Activated CD4-positive, CD25-positive, alpha-beta regulatory T cell treated with anti-CD3 and anti-CD28 coated beads, Interleukin-2, amount 50 U/mL, for 24 hours (primary cell): ENCODE data around the gene NPVF.

ENCODE experiments used
- ATAC-seq, 2 donors: fragments of 150-1000 bp; cut with Tn5 transposase; one replicate each; pipeline ENCODE4 v1.10.0; 2021; ENCODE audit warnings: mild to moderate bottlenecking in 1 of 2, moderate library complexity in 1 of 2

The NPVF gene

DNA sequence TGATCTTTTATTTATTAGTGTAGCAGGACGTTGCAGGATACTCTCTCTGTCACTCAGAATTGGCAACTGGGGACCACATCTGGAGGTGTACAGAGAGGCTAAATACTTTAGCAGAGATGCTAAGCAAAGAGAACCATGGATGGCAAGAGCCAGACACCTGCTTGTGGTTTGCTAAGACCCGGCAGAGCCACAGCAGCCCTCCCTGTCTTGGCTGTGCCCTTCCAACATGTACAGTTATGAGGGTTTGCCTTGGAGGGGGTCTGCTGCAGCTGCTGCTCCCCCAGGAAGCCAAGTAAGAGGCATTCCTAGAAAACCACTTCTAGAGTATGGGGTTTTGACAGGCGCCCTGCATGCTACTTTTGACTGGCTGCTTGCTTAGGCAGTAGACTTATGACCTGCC lies 5.1 kb downstream of the NPVF start:
- ATAC-seq: no peak

DNA sequence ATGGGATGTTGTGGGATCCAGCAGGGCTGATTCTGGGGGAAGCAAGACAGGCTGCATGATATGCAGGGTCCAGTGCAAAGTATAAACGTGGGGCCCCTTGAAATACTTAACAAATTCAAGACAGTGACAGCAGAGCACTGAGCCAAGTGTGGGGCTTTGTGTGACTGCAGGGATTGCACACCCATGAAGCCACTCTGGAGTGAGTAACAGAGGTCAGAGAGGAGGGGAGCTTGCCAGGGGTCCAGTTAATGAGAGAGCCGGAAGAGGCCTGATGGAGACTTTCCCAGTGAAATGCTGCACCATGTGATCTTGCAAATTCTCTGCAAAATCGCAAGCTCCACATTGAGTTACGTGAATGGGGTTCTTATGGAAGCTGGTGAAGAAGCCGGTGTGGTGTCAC lies 5.6 kb downstream of the NPVF start:
- ATAC-seq: no peak

DNA sequence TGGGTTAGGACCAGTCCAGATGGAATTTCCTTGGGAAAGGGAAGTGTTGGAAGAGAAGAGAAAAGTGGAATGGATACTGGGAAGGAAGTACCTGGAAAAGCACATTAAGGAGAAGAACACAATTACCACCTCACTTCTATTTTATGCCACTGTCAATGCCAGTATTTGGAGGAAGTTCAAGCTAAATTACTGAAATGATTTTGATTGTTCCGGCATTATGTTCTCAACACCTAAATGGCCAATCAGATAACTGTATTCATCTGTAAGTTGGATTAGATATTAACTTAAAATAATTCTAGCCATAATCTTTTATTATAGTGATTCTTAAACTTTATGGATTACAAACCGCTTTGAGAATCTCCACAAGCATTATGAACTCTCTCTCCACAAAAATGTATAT lies 7.3 kb downstream of the NPVF start:
- no peak for ATAC-seq

DNA sequence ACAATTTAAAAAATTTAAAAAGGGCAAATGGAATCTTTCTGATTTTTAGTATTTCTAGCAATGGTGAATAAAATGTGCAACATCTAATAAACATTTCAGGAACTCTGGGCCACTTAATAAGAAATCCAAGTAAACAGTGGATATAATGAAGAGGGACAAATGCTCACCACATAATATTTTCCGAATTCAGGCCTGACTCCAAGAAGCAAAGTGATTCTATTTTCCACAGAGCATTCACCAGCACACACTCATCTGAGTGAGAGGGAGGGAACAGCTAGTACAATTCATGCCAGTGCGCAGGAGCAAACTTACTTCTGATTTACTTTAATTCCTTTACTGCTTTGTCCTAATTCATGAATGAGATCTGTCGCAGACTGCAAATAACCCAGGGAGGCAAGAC lies 10.1 kb downstream of the NPVF start:
- no peak for ATAC-seq

DNA sequence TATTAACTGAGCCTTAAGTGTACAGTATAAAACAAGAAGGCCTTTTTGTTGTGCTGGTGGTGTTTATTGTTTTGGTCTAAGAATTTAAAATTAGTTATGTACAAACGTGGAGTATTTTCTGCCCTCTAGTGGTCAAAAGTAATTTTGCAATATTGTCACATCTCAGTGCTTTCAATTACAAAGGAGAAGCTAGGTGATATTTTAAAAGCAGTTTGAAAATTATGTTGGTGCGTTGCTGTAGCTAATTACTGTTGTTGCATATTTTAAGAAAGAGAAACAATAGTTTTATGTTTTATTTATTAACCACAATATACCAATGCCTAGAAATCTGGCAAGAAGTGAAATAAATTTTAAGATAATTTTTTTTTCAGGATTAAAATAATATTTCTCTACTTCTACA lies 11.4 kb downstream of the NPVF start:
- no peak for ATAC-seq

DNA sequence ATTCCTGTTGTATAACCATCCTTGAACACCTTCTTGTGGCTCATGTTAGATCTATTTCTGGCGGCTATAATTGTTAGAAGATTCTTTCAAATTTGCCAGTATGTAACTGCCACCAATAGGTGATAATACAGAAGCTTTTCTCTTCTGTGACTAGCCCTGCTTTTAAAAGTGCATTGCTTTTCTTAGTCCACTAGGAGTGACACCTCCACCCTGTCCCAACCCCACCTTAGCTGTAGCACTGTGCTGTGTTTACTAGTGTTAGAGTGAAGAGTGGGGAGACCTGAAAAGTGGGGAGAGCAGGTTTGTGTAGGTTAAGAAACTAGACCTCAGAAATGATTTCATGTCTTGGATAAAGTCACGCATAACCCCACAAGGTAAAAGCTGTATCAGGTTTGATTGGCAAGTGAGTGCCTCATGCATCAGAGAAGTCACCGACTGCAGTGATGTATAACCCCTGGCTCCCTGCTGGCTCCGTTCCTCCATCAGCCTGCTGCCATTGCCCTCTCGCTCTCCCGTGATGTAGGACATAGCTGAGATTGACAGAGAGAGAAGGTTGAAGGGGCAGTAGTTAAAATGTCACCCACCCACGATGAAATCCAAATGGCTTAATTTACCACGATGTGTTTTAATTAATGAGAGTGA lies 12.5 kb downstream of the NPVF start:
- ATAC-seq: no peak

DNA sequence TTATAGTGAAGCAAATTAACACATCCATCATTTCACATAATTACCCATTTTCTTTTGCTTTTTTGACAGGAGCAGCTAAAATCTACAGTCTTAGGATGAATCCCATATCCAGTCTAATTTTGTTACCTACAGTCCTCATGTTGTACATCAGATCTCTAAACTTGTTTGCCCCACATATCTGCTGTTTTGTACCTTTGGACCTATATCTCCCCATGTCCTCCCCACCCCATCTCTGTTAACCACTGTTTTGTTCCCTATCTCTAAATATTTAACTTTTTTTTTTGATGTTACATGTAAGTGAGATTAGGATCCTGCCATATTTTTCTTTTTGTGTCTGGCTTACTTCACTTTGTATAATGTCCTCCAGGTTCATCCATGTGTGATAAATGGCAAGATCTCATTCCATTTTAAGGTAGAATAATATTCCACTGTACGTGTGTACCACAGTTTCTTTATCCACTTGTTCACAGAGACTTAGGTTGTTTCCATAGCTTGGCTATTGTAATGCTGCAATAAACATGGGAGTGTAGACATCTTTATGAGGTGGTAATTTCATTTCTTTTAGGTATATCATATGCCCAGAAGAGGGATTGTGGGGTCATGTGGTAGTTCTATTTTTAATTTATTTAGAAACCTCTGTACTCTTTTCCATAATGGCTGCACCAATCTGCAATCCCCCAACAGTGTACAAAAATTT lies 19.6 kb downstream of the NPVF start:
- no peak for ATAC-seq

DNA sequence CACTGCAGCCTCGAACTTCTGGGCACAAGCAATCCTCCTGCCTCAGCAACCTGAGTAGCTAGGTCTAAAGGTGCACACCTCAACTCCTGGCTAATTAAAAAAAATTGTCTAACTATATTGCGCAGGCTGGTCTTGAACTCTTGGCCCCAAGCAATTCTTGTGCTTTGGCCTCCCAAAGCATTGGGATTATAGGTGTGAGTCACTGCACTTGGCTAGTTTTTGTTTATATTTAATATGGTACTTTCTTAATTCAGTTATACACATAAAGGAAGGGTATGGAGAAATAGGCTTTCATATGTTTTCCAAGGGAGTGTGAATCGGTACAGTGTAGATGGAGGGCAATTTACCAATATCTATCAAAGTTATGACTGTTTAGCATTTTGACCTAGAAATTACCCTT lies 20.4 kb downstream of the NPVF start:
- ATAC-seq: no peak

DNA sequence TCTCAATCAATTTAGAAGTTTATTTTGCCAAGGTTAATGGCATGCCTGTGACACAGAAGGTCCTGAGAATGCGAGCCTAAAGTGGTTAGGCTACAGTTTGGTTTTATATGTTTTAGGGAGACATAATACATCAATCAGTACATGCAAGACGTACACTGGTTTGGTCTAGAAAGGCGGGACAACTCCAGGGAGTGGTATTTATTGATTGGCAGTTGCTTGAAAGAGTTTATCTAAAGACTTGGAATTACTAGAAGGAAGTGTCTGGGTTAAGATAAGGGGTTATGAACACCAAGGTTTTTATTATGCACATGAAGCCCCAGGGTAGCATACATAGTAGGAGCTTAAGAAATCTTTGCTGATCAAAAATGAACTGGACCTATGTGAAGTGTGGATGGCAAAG lies 21.5 kb downstream of the NPVF start:
- ATAC-seq: no peak

DNA sequence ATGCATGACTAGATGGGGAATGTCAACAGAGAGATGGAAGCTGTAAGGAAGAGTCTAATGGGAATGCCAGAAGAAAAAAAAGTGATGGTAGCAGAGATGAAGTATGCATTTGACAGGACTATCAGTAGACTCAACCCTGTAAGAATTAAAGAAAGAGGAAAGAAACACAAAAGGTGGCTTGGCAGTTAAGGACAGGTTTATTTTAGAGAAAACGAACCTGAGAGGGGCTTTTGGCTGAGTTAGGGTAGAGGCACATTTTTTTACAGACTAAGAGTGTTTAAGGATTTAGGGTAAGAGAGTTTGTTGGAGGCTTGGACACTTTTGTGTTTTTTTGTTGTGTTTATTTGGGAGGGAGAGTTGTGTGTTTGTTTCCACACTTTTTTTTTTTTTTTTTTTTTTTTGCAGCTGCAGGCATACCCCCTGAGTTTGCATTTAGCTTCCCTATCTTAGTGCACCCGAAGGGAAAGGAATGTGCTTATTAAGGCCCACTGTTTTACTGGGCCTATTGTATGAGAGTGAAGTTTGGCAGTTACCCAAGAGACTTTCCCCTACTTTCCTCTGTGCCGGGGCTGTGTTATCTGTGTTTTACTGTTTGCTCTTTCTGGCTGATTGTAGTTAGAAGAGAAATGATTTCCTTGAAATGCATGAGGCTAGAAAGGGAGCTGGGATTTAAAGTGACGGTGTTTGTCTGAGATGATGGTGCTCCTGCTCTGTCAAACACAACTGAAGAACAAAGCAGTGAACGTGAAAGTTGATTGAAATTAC lies 32.0 kb downstream of the NPVF start:
- ATAC-seq: no peak

DNA sequence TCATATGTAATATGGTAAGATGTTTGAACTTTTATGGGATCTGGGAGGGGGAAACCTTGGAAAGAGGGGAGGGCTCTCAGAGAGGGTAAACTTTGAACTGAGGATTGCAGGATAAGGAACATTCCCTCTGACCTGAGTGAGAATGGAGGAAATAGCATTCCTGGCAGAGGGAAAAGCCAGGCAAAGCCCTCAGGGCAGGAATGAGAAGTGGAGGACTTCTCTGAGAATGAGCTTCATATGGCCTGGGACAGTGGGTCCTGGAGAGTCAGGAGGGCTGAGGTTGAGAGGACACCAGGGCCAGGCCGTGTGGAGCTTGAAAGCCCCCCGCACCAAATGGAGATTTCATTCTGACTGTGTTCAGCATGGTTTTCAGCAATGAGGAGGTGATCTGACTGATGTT lies 34.2 kb downstream of the NPVF start:
- no peak for ATAC-seq

DNA sequence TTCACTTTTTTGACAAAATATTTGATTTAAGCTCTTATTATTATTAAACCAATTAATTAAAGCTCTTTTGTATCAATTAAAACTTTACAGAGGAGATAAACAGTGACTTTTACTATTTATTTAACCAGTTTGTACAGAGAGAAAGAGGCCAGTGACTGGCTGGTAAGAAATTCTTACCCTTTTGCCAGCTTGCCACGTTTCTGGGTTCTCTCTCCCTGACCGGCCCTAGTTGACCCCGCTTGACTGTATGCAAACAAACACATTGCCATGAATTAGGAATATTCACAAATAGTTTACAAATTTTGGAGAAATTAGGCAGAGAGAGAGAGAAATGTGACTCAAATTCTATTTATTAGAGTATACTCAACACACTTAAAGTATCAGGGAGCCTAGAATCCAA lies 36.2 kb downstream of the NPVF start:
- ATAC-seq: no peak

DNA sequence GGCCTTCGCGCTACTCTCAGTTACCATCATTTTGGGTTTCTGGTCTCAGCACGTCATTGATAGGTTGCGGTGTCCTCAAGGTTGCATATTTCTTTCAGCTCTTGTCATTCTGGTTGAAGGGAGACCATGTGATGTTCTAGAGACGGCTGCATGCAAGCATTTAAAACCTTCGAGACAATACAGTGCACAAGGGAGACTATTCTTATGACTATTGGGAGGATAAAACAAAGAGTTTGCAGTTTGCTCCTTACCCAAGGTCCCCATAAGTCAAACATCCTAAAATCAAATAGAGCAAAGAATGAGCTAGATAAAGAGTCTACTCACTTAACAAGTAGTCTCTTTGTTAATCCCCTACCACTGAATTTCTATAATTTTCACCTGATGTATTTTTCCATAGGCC lies 39.1 kb downstream of the NPVF start:
- ATAC-seq: no peak

DNA sequence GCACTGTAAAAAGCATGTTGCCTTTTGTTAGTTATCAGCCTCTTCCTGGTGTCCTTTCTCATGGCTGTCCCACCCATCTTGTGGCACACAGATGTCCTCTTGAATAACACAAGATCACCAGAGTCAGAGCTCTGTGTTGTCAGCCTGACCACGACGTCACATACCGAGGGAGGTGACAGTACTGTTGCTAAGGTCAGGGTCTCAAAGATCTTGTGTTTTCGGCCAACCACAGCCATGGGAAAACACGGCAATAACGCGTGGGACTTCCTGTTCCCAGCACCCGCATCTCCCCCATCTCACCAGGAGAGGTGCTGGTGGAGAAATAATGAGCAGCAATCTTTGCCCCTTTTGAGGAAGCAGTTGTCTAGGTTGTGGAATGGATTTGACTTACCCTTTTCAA lies 40.4 kb downstream of the NPVF start:
- ATAC-seq: no peak

DNA sequence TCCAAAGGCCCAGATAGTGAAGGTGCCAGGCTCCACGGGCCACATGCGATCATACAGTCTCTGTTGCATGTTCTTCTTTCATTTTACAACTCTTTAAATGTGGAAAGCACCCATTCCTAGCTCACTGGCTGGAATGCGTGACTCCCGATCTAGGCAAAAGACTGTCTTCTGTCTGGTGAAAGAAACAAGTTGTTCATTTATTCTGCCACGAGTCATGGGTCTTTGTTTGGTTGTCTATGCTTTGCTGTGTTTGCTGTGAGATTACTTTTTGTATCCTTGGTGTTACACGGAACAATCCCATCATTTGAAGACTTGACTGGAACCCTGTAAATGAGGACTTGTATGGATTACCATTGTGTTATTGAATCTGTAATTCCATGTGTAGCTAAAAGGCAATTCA lies 41.9 kb downstream of the NPVF start:
- no peak for ATAC-seq

DNA sequence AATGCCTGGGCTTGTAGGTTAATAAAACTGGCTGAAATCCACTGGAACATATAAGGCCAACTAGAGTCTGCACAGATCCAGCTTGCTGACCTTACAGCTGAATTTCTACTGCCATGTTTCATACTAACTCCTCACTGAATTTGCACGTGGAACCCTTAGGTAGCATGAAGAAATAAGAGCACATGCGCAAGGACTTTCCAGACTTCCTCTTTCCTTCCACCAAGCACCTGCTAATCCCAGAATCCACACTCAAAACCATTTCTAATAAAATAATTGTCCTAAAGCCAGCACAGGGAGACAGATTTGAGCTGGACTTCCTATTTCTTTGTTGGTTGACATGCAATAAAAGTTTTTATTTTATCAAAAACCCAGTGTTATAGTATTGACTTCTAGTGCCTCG lies 46.8 kb downstream of the NPVF start:
- ATAC-seq: no peak

DNA sequence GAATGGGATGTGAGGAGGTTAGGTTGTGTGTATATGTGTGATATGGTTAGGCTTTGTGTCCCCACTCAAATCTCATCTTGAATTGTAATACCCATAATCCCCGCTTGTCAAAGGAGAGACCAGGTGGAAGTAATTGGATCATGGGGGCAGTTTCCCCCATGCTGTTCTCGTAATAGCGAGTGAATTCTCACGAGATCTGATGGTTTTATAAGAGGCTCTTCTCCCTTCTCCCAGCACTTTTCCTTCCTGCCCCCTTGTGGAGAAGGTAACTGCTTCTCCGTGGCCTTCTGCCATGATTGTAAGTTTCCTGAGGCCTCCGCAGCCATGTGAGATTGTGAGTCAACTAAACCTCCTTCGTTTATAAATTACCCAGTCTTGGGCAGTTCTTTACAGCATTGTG lies 47.3 kb downstream of the NPVF start:
- ATAC-seq: no peak

DNA sequence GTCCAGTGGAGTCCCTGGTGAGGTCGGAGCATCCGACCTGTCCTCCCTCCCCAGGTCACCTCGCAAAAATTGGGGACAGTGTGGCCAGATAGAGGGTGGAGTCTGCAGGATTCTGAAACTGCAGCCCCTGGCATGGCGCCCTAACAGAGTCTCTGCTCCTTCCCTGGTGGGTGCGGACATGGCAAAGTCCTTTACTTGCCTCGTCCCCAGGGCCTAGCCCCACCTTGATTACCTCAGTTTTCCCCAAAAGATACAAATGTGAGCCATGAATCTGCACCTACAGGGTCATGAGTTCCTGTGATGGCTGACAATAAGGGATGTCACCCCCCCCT lies 47.7 kb downstream of the NPVF start:
- peak; percentile 21 to 40 for ATAC-seq

DNA sequence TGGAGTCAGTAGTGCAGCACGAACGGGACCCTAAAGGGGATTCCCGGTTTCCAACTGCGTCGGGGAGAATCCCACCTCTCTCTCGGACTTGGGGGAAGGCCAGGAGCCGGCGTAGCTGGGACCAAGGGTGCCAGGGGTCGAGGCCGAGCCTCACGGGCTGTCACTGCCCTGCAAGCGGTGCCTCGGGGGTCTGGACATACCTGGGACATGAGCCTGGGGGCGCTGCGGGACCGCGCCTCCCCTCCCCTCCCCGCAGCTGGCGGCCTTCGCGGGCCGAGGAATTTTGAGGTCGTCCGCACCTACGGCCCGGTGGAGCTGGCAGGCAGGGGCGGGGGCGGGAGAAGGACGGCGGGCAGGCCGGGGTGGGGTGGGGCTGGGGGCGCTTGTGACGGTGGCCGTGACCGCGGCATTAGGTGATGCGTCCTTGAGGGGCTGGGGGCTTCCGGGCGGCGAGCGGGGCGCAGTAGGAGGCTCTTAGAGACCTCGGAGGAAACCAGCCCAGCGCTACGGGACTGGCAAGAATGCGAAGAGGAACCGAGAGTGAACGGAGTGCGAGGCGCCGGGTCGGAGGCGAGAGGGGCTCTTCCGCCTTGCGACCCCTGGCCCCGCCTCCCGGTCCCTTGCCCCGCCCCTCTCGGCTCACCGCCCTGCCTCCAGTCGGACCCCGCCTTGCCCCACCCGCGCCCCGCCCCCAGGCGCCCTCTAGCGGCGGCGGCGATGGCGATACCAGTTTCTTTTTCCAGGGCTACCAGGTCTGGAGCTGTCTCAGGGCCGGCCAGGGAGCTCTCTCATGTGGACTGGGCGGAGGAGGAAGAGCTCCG lies 48.3 kb downstream of the NPVF start:
- peak; percentile 90 to 94 for ATAC-seq

DNA sequence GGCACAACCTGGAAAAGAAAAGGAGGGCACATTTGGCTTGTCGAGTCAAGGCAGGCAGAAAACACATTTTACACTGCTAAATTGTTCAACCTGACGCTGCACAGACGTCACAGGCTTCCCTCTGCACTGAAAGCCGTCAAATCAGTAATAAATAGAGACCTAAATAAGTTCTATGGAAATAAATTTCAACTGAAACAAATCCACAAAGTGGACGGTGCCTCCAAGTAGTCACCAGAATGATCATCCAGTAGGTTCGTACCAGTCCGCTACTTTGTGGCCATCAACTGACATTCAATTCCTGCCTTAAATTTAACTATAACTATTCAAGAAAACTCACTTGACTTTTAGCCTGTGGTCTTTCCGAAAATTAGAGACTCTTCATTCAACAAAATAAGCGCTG lies 49.0 kb downstream of the NPVF start:
- no peak for ATAC-seq
